ENCODE data around the gene LAMC2.

The LAMC2 gene

GRCh38 chr1:183287191-183287675 is 101.2 kb downstream of the LAMC2 start:
- DNase-seq (ENCODE audit: low spot score), result no peak

GRCh38 chr1:183288583-183288982 is 102.5 kb downstream of the LAMC2 start:
- no peak for DNase-seq (ENCODE audit: low spot score)

GRCh38 chr1:183289051-183289496 is 103.0 kb downstream of the LAMC2 start:
- no peak for DNase-seq (ENCODE audit: low spot score)

- DNase-seq (ENCODE audit: low spot score), result no peak
Measured at GRCh38 chr1:183290628-183291027, 104.6 kb downstream of the LAMC2 start.

GRCh38 chr1:183291216-183291762 is 105.2 kb downstream of the LAMC2 start:
- DNase-seq (ENCODE audit: low spot score), result no peak

GRCh38 chr1:183291802-183292514 is 105.9 kb downstream of the LAMC2 start:
- no peak for DNase-seq (ENCODE audit: low spot score)

GRCh38 chr1:183293241-183293640 is 107.2 kb downstream of the LAMC2 start:
- no peak for DNase-seq (ENCODE audit: low spot score)

GRCh38 chr1:183293876-183294275 is 107.8 kb downstream of the LAMC2 start:
- DNase-seq (ENCODE audit: low spot score), result no peak

Measured in left forelimb (tissue), 1 donor.